GM12801 (cell line): ENCODE results near the gene HLX.

Source experiments
- CTCF ChIP-seq: IDR thresholded peaks from one replicate; pipeline ENCODE4 v1.5.1; 2011; ENCODE audit warnings: control low read depth; ENCODE audit not compliant: insufficient read length; ENCODE audit errors: extremely low read depth

Gene HLX

GRCh38 chr1:220885971-220886370 lies 6.7 kb downstream of the HLX start:
- no peak for TF ChIP-seq CTCF

- no peak for TF ChIP-seq CTCF
These were observed 7.4 kb downstream of the HLX start for GRCh38 chr1:220886470-220887201.

- no peak for TF ChIP-seq CTCF
These were observed 7.9 kb downstream of the HLX start for GRCh38 chr1:220887202-220887519.

- no peak for TF ChIP-seq CTCF
These were observed 8.5 kb downstream of the HLX start for GRCh38 chr1:220887520-220888416.

GRCh38 chr1:220888417-220888986 lies 9.3 kb downstream of the HLX start:
- TF ChIP-seq CTCF, result no peak

GRCh38 chr1:220889333-220889732 lies 10.1 kb downstream of the HLX start:
- TF ChIP-seq CTCF, result no peak

- TF ChIP-seq CTCF, result no peak
These were observed 10.6 kb downstream of the HLX start for GRCh38 chr1:220889848-220890287.
